BJ (cell line): Measurements from ENCODE around the gene KCNIP1. TPM values are rescaled to one million over a fixed set of nuclear protein-coding genes. Genes with fewer than 3 reads are reported as not detected.

ENCODE experiments used
- CTCF ChIA-PET: fragments of 350-600 bp; formaldehyde crosslinking; extraction: SDS; loops from one replicate; lab custom pipeline; 2021; ENCODE audit warnings: antibody characterized with exemption, inconsistent platforms; lab: Yijun Ruan, JAX
- POLR2A ChIA-PET: fragments of 300-600 bp; sonication (Branson Sonifier 250); formaldehyde crosslinking; extraction: SDS; loops from one replicate; lab custom pipeline; 2021; ENCODE audit warnings: antibody characterized with exemption; lab: Charles Lee
- DNase-seq: peaks from one replicate; pipeline ENCODE4 v3.0.0-alpha.2; 2011; ENCODE audit warnings: low read depth
- H3K27me3 ChIP-seq: 2 replicates; pipeline ENCODE4 v1.6.0; 2011; ENCODE audit warnings: low read length; ENCODE audit not compliant: control insufficient read depth, insufficient read depth
- H3K36me3 ChIP-seq: 2 replicates; pipeline ENCODE4 v1.5.1; 2011; ENCODE audit warnings: low read length; ENCODE audit not compliant: control insufficient read depth, insufficient read depth
- H3K4me3 ChIP-seq: 2 replicates; pipeline ENCODE4 v1.5.1; 2011; ENCODE audit warnings: low read depth, mild to moderate bottlenecking, control low read depth, low read length
- polyA plus RNA-seq: library from polyadenylated mRNA; depleted of rRNA; stranded (reverse); fragments of >200 nt; gene quantifications from 2 replicates; pipeline ENCODE4 v1.2.3, GENCODE V29; 2011; rRNA removed
- TF ChIP-seq, protein P1 (sequence below): IDR thresholded peaks from 2 replicates; pipeline ENCODE4 v1.5.1; 2011; ENCODE audit warnings: low read depth, mild to moderate bottlenecking, control low read depth, inconsistent platforms, low read length, moderate library complexity; ENCODE audit not compliant: insufficient read depth

KCNIP1 gene
- polyA plus RNA-seq, 1 experiment, result not detected

DNA sequence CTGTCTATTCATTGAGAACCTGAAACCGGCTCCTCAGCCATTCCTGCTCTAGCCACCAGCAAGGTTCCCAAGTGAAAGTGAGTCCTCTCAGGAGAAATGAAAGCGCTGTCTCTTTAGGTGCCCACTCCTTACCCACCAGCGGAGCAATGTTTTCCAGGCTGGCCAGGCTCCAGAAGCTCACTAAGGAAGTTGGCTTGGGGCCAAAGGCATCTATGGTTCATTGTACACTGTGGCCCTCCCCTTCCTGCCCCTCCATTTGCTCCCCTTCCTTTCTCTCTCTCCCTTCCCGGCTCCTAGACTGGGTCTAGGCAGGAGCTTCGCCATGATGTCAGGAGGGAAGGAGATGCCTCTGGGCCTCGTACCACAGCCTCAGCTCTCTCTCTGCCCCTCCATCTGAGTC lies 278.6 kb downstream of the KCNIP1 start:
- H3K4me3 ChIP-seq, result no peak overlapping the region
- no peaks in the 10 kb centered on the region for H3K27me3 ChIP-seq
- TF ChIP-seq, protein P1, sequence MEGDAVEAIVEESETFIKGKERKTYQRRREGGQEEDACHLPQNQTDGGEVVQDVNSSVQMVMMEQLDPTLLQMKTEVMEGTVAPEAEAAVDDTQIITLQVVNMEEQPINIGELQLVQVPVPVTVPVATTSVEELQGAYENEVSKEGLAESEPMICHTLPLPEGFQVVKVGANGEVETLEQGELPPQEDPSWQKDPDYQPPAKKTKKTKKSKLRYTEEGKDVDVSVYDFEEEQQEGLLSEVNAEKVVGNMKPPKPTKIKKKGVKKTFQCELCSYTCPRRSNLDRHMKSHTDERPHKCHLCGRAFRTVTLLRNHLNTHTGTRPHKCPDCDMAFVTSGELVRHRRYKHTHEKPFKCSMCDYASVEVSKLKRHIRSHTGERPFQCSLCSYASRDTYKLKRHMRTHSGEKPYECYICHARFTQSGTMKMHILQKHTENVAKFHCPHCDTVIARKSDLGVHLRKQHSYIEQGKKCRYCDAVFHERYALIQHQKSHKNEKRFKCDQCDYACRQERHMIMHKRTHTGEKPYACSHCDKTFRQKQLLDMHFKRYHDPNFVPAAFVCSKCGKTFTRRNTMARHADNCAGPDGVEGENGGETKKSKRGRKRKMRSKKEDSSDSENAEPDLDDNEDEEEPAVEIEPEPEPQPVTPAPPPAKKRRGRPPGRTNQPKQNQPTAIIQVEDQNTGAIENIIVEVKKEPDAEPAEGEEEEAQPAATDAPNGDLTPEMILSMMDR, result no peak
- no peak for DNase-seq
- ChIA-PET POLR2A (no interaction called here), CTCF (no interaction called here)
- no peaks in the 10 kb centered on the region for H3K36me3 ChIP-seq

- ChIA-PET CTCF (no interaction called here), POLR2A (no interaction called here)
- no peaks in the 10 kb centered on the region for H3K36me3 ChIP-seq
Measured at GRCh38 chr5:170783498-170784247, 279.9 kb downstream of the KCNIP1 start, which contains the start of gene GABRP. GABRP (plus strand) TSS chr5:170783725; CDS start chr5:170788616, 4,891 bp downstream.

DNA sequence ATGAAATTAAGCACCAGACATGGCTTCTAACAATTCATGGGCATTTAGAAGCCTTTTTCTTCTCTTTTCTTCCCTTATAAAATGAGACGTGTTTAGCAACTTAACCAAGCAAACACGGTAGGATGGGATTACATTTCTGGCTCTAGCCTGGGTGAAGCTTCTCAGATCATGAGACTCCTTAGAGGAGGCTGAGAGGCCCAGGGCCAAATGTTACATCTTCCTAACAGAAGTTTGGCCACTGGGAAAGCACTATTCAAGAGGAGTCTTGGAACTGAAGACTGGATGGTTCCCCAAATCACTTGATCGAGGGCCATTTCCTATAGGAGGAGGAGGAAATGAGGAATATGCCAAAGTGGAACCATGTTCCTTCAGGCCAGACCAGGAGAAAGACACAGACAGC lies 281.6 kb downstream of the KCNIP1 start:
- DNase-seq, result no peak
- Histone ChIP-seq H3K36me3 (no peaks in the 10 kb centered on the region), H3K27me3 (no peaks in the 10 kb centered on the region), H3K4me3 (no peak overlapping the region)
- ChIA-PET POLR2A (no interaction called here), CTCF (interaction anchor here (10.9 kb wide), 1 partner anchor 39 kb away, joined by 220 read pairs; no protein-coding TSS in a partner anchor)
- TF ChIP-seq, protein P1, result no peak

More at GRCh38 chr5:170783498-170784247, 279.9 kb downstream of the KCNIP1 start, which contains the start of gene GABRP:
- TF ChIP-seq, protein P1, result no peak
- DNase-seq, result no peak
- Histone ChIP-seq H3K4me3 (no peak within 1 kb of the TSS), H3K27me3 (no peaks in the 10 kb centered on the region)

Other genes with a start within 250 kb of the KCNIP1 start
- not detected in 2 replicates for gene LCP2, start 206.2 kb upstream of the KCNIP1 start, polyA plus RNA-seq
- 0.04 TPM in 1 of 2 replicates, not detected in the other for gene KCNMB1, start 114.7 kb upstream of the KCNIP1 start, polyA plus RNA-seq